Panc1 (cell line): ENCODE data around the gene NFS1. TPM values are rescaled to one million over a fixed set of nuclear protein-coding genes. Genes with fewer than 3 reads are reported as not detected.

Experiments used
- ATAC-seq: fragments of 200-7000 bp; cut with Tn5 transposase; 2 replicates; pipeline ENCODE4 v1.9.1; 2020; ENCODE audit warnings: mild to moderate bottlenecking, moderate library complexity
- BruUV-seq: library from RNA; stranded (reverse); fragments of 400-500 nt; replicated peaks from 2 replicates; lab custom pipeline; 2021; lab: Mats Ljungman, UMichigan
- CTCF ChIA-PET: fragments of 300-600 bp; sonication (Branson Sonifier 250); formaldehyde crosslinking; loops from one replicate; lab custom pipeline; 2022; ENCODE audit warnings: antibody characterized with exemption; lab: Charles Lee
- POLR2A ChIA-PET: fragments of 300-600 bp; sonication (Branson Sonifier 250); formaldehyde crosslinking; loops from one replicate; lab custom pipeline; 2022; ENCODE audit warnings: antibody characterized with exemption; lab: Charles Lee
- DNase-seq: peaks from one replicate; pipeline ENCODE4 v3.0.0-alpha.2; 2010; ENCODE audit warnings: low read depth, low spot score
- H3K27ac ChIP-seq: 2 replicates; pipeline ENCODE4 v1.5.1; 2011; ENCODE audit warnings: mild to moderate bottlenecking, low read length, inconsistent platforms
- H3K27me3 ChIP-seq: fragments of 200-500 bp; sonication (Bioruptor generic); 2 replicates; pipeline ENCODE4 v1.6.0; 2014; ENCODE audit warnings: low read length, inconsistent platforms; ENCODE audit not compliant: control insufficient read depth, insufficient read depth
- H3K36me3 ChIP-seq: fragments of 200-500 bp; sonication (Bioruptor generic); 2 replicates; pipeline ENCODE4 v1.5.1; 2014; ENCODE audit warnings: inconsistent platforms, mild to moderate bottlenecking, low read length, moderate library complexity; ENCODE audit not compliant: control insufficient read depth, insufficient read depth
- H3K4me1 ChIP-seq: 2 replicates; pipeline ENCODE4 v1.5.1; 2011; ENCODE audit warnings: inconsistent platforms, mild to moderate bottlenecking, low read length, moderate library complexity; ENCODE audit not compliant: control insufficient read depth, insufficient read depth
- H3K4me3 ChIP-seq, 2 experiments: 2 replicates each; pipeline ENCODE4 v1.5.1; 2011 to 2012; ENCODE audit warnings: low read depth in 2 of 2, low read length in 2 of 2, mild to moderate bottlenecking in 2 of 2, inconsistent platforms in 1 of 2, moderate library complexity in 1 of 2
- H3K9me3 ChIP-seq: fragments of 200-500 bp; sonication (Bioruptor generic); 2 replicates; pipeline ENCODE4 v1.5.1; 2014; ENCODE audit warnings: low read depth, mild to moderate bottlenecking, inconsistent platforms, low read length, moderate library complexity; ENCODE audit not compliant: control insufficient read depth, insufficient read depth
- POLR2AphosphoS5 ChIP-seq: IDR thresholded peaks from 2 replicates; pipeline ENCODE4 v1.6.1; 2012; ENCODE audit warnings: mild to moderate bottlenecking, low read depth, low read length, moderate library complexity
- REST ChIP-seq, 2 experiments: IDR thresholded peaks; 2 replicates each; pipeline ENCODE4 v1.6.1; 2011 to 2012; ENCODE audit warnings: low read depth in 2 of 2, control low read depth in 1 of 2, low read length in 1 of 2, mild to moderate bottlenecking in 1 of 2, moderate library complexity in 1 of 2; ENCODE audit not compliant: insufficient read depth in 1 of 2
- SIN3A ChIP-seq: IDR thresholded peaks from 2 replicates; pipeline ENCODE4 v1.6.1; 2012; ENCODE audit warnings: low read depth, mild to moderate bottlenecking, low read length, moderate library complexity, borderline replicate concordance; ENCODE audit not compliant: insufficient read depth
- TCF7L2 ChIP-seq: IDR thresholded peaks from 2 replicates; pipeline ENCODE4 v1.6.1; 2011; ENCODE audit warnings: mild to moderate bottlenecking, low read depth, low read length, inconsistent platforms
- in situ Hi-C: cut with HindIII; loops from 2 replicates; pipeline ENCODE4 v1.10.0; 2016; ENCODE audit warnings: low sequenced_read_pairs, low pct_unique_long_range_greater_than_20kb
- intact Hi-C: fragments of 100-400 bp; cut with micrococcal nuclease; formaldehyde crosslinking; loops from one replicate; pipeline ENCODE4 v1.10.0; 2022; ENCODE audit not compliant: unreplicated experiment
- total RNA-seq: library from RNA; stranded (reverse); gene quantifications from one replicate; pipeline ENCODE4 v1.2.1, GENCODE V29; 2021; ENCODE audit not compliant: unreplicated experiment
- TF ChIP-seq, protein P1 (sequence below): fragments of 450-650 bp; IDR thresholded peaks from 2 replicates; pipeline ENCODE4 v1.5.1; 2017; ENCODE audit warnings: mild to moderate bottlenecking

The NFS1 gene
- total RNA-seq, 1 experiment from 2014 or later, result 44.9 TPM

DNA sequence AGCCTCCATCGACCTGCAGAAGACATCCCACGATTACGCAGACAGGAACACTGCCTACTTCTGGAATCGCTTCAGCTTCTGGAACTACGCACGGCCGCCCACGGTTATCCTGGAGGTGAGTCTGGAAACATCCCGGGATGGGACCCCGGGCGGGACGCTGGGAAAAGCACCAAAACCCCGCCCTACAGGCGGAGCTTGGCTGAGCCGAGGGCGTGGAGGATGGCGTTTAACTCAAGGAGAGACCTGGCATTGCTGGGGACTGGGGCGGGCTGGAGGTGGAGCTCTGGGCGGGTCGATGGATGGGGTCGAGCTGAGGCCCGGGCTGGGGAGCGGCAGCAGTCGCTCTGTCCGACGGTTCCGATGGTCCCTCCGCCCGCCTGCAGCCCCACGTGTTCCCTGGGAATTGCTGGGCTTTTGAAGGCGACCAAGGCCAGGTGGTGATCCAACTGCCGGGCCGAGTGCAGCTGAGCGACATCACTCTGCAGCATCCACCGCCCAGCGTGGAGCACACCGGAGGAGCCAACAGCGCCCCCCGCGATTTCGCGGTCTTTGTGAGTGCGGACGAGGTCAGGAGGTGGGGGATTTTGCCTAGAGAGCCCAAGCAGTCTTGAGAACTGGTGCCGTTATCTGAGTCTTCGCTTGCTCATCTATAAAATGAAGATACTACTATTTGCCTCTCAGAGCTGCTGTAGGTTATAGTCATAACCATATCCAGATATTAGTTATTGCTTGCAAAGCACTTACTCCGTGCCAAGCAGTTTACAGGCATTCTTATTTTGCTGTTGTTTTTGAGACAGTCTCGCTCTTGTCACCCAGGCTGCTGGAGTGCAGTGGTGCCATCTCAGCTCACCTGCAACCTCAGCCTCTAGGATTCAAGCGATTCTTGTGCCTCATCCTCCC, 79.7 kb downstream of the NFS1 start:
- 0 out of 2 replicates have a peak, but pooled peaks have one; percentile 74 for TF ChIP-seq SIN3A
- TF ChIP-seq POLR2AphosphoS5, result peak; percentile 72
- TF ChIP-seq, protein P1, sequence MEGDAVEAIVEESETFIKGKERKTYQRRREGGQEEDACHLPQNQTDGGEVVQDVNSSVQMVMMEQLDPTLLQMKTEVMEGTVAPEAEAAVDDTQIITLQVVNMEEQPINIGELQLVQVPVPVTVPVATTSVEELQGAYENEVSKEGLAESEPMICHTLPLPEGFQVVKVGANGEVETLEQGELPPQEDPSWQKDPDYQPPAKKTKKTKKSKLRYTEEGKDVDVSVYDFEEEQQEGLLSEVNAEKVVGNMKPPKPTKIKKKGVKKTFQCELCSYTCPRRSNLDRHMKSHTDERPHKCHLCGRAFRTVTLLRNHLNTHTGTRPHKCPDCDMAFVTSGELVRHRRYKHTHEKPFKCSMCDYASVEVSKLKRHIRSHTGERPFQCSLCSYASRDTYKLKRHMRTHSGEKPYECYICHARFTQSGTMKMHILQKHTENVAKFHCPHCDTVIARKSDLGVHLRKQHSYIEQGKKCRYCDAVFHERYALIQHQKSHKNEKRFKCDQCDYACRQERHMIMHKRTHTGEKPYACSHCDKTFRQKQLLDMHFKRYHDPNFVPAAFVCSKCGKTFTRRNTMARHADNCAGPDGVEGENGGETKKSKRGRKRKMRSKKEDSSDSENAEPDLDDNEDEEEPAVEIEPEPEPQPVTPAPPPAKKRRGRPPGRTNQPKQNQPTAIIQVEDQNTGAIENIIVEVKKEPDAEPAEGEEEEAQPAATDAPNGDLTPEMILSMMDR, result peak; percentile 86
- TF ChIP-seq TCF7L2, result no peak
- ATAC-seq (peak; percentile 78), DNase-seq (peak; percentile 69)
- BruUV-seq, result no TSS peak
- Histone ChIP-seq H3K4me1 (no peaks in the 10 kb centered on the region; the same call in 1 of the 2 replicates), H3K27ac (peak overlapping the region; percentile 65), H3K36me3 (no peaks in the 10 kb centered on the region; the same call in 1 of the 2 replicates), H3K27me3 (no peaks in the 10 kb centered on the region), H3K4me3 (peak overlapping the region; percentile 62 to 81), H3K9me3 (no peaks in the 10 kb centered on the region)
- intact Hi-C loops, result no loop called here
- POLR2A ChIA-PET, result interaction anchor here (0.6 to 1.1 kb wide), 7 partner anchors 12 to 342 kb away, joined by 3 to 11 read pairs (median 4); partner anchors contain the start of gene MMP24OS
- in situ Hi-C loops, result no loop called here
- CTCF ChIA-PET, result interaction anchor here (0.8 to 1.3 kb wide), 3 partner anchors 29 to 156 kb away, joined by 3 to 5 read pairs (median 4); no protein-coding TSS in a partner anchor

DNA sequence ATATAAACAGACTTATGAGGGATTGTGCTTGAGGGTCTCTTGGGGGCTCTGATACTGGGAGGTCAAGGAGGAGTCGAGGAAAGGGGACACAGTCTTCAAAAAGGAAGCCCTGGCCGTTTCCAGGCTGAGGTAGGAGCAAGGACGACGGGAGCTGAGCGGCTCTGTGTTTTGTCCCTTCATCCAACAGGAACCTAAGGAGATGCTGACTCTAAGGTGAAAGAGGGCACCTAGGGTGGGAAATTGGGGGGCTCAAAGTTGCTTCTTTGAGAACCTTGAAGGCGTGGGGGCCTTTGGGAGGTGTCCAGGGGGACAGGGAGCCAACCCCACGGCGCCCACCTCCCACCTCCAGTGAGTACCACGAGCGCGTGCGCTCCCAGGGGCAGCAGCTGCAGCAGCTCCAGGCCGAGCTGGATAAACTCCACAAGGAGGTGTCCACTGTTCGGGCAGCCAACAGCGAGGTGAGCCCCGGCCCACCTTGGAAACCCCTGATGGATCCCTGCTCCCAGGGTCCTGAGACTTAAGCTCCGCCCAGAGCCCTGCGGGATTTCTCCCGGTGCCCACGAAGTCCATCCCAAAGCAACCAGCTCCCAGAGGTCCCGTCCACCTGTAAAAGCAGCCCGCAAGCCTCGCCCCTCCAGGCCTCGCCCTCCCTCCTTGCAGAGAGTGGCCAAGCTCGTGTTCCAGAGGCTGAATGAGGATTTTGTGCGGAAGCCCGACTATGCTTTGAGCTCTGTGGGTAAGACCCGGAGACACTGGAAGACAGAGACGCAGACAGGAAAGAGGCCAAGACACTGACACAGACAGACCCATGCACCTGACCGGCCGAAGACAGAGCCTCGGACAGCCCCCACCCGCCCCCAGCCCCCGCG, 80.7 kb downstream of the NFS1 start:
- POLR2A ChIA-PET, result interaction anchor here (0.6 to 0.8 kb wide), 4 partner anchors 64 to 341 kb away, joined by 4 to 9 read pairs (median 5); partner anchors contain the start of gene MMP24OS
- H3K27me3 ChIP-seq, result no peaks in the 10 kb centered on the region
- H3K9me3 ChIP-seq, result no peaks in the 10 kb centered on the region
- peak overlapping the region; percentile 84 for H3K27ac ChIP-seq
- intact Hi-C loops, result no loop called here
- BruUV-seq, result TSS peak; percentile 76
- DNase-seq, result no peak
- H3K36me3 ChIP-seq, result no peaks in the 10 kb centered on the region; the same call in 1 of the 2 replicates
- in situ Hi-C loops, result no loop called here
- TF ChIP-seq, protein P1, result no peak
- TF ChIP-seq TCF7L2 (no peak), REST (IDR thresholded peaks at IDR 0.05; ENCODE audit: insufficient read depth in 1 of 2, low read depth in 2 of 2, low read length in 1 of 2) (no peak), POLR2AphosphoS5 (no peak; the same call in 1 of the 2 replicates), SIN3A (no peak)
- CTCF ChIA-PET, result interaction anchor here (0.7 to 1.3 kb wide), 3 partner anchors 30 to 354 kb away, joined by 3 to 4 read pairs (median 3); no protein-coding TSS in a partner anchor
- ATAC-seq, result peak; percentile 8; the same call in 1 of the 2 replicates
- H3K4me1 ChIP-seq, result no peaks in the 10 kb centered on the region; the same call in 1 of the 2 replicates
- H3K4me3 ChIP-seq, result peak overlapping the region; percentile 62 to 81
